ENCODE results near the gene COL13A1. TPM values are rescaled to one million over a fixed set of nuclear protein-coding genes. Genes with fewer than 3 reads are reported as not detected.
A peak's percentile ranks its signal among the peaks of the same experiment; 100 is the strongest.

COL13A1 gene
- total RNA-seq, 1 donor from 2014 or later: 9.2 TPM

GRCh38 chr10:69991151-69991550 lies 189.4 kb downstream of the COL13A1 start:
- H3K27ac ChIP-seq: no peak overlapping the region
- no peak overlapping the region for H3K4me3 ChIP-seq
- H3K4me1 ChIP-seq: no peaks in the 10 kb centered on the region
- ATAC-seq: no peak
- no peak for DNase-seq
- H3K36me3 ChIP-seq: no peaks in the 10 kb centered on the region
- intact Hi-C loops (cut with DNase I): no loop called here
- TF ChIP-seq CTCF (IDR thresholded peaks at IDR 0.05): no peak
- H3K9me3 ChIP-seq: no peaks in the 10 kb centered on the region
- H3K27me3 ChIP-seq (ENCODE audit: low read depth): no peaks in the 10 kb centered on the region

GRCh38 chr10:69994262-69994661 lies 192.6 kb downstream of the COL13A1 start:
- H3K4me1 ChIP-seq: no peaks in the 10 kb centered on the region
- DNase-seq: no peak
- H3K27ac ChIP-seq: no peak overlapping the region
- no peak overlapping the region for H3K4me3 ChIP-seq
- TF ChIP-seq CTCF (IDR thresholded peaks at IDR 0.05): no peak
- H3K9me3 ChIP-seq: no peaks in the 10 kb centered on the region
- H3K36me3 ChIP-seq: no peaks in the 10 kb centered on the region
- intact Hi-C loops (cut with DNase I): no loop called here
- no peaks in the 10 kb centered on the region for H3K27me3 ChIP-seq (ENCODE audit: low read depth)
- ATAC-seq: peak; percentile 57 to 63

- Histone ChIP-seq H3K27me3 (ENCODE audit: low read depth) (no peaks in the 10 kb centered on the region), H3K36me3 (no peaks in the 10 kb centered on the region), H3K4me3 (no peak overlapping the region), H3K9me3 (no peaks in the 10 kb centered on the region), H3K4me1 (no peaks in the 10 kb centered on the region), H3K27ac (no peak overlapping the region)
- DNase-seq: no peak
- no peak for ATAC-seq
- intact Hi-C loops (cut with DNase I): no loop called here
- no peak for TF ChIP-seq CTCF (IDR thresholded peaks at IDR 0.05)
These were observed 194.9 kb downstream of the COL13A1 start for GRCh38 chr10:69996611-69997010.

- no peak for ATAC-seq
- Histone ChIP-seq H3K27me3 (ENCODE audit: low read depth) (no peaks in the 10 kb centered on the region), H3K9me3 (no peaks in the 10 kb centered on the region), H3K4me1 (no peaks in the 10 kb centered on the region), H3K27ac (no peak overlapping the region), H3K4me3 (no peak overlapping the region), H3K36me3 (no peaks in the 10 kb centered on the region)
- intact Hi-C loops (cut with DNase I): no loop called here
- no peak for DNase-seq
- no peak for TF ChIP-seq CTCF (IDR thresholded peaks at IDR 0.05)
These were observed 198.6 kb downstream of the COL13A1 start for GRCh38 chr10:70000262-70000661.

GRCh38 chr10:70007116-70007820 lies 205.6 kb downstream of the COL13A1 start:
- intact Hi-C loops (cut with DNase I): no loop called here
- no peak for DNase-seq
- H3K9me3 ChIP-seq: no peaks in the 10 kb centered on the region
- no peak for TF ChIP-seq CTCF (IDR thresholded peaks at IDR 0.05)
- no peaks in the 10 kb centered on the region for H3K4me1 ChIP-seq
- ATAC-seq: no peak
- no peak overlapping the region for H3K4me3 ChIP-seq
- no peaks in the 10 kb centered on the region for H3K36me3 ChIP-seq
- no peak overlapping the region for H3K27ac ChIP-seq
- no peaks in the 10 kb centered on the region for H3K27me3 ChIP-seq (ENCODE audit: low read depth)

Other genes with a start within 250 kb of the COL13A1 start
- gene NEUROG3, start 228.5 kb upstream of the COL13A1 start, total RNA-seq: not detected
- 5.0 TPM for gene FAM241B, start 171.7 kb upstream of the COL13A1 start, total RNA-seq